NCI-H82 treated with DMSO at 0.1 percent for 48 hours (cell line): ENCODE measurements around the gene KDM4B.

Source experiments
- DNase-seq: peaks from one replicate; lab custom pipeline; 2025; ENCODE audit not compliant: unreplicated experiment; lab: John Stamatoyannopoulos, UW

KDM4B gene

DNA sequence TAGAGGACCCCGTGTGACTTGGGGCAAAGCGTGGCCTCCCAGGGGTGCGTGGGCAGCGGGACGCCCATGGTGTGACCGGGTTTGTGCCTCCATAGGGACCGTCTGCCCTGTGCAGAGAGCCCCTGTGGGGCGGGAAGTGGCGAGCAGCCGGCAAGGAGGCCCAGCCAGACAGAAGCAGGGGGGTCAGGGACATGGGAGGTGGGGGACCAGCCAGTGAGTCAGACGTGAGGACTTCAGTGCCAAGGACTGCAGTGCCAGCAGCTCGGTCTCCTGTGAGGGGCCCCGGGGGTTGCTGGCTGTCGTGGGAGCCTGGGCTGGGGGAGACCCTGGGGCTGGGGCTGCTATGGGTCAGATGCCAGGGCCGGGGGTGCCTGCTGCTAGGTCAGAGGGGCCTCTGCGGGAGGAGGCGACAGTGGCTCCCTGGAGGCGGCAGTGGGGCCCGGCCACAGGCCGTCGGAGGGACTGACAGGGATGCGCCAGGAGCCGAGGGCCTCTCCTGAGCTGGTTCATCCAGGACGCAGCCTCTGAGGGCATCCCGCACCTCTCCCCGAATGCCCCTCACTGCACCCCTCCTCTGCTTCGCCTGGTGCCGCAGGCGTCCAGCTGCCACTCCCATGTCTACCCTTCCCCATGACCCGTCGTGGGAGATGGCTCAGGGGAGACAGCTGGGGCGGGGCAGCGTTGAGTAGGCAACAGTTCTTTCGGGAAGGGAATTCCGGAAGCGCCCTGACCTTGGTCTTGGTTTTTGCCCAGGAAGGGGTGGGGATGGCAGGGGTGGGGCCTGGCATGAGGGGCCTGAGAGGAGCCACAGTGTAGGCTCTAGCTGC, 80.0 kb downstream of the KDM4B start:
- DNase-seq = no peak

DNA sequence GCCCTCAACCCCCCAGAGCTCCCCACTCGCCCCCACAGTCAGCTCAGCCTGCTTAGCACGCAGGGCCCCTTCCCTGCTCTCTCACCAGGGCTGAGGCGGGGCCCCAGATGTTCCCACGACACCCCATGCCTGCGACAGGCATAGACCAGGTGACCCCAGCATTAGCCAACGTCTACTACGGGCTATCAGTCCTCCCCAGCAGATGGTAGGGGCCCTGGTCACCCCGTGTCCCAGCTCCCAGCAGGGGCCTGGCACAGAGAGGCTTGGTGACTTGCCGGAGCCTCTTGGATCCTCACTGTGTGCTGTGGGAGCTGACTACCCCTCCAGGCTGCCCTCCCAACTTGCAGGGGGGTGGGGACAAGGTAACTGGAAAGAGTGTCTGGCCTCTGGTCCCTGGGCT, 80.6 kb downstream of the KDM4B start:
- no peak for DNase-seq

DNA sequence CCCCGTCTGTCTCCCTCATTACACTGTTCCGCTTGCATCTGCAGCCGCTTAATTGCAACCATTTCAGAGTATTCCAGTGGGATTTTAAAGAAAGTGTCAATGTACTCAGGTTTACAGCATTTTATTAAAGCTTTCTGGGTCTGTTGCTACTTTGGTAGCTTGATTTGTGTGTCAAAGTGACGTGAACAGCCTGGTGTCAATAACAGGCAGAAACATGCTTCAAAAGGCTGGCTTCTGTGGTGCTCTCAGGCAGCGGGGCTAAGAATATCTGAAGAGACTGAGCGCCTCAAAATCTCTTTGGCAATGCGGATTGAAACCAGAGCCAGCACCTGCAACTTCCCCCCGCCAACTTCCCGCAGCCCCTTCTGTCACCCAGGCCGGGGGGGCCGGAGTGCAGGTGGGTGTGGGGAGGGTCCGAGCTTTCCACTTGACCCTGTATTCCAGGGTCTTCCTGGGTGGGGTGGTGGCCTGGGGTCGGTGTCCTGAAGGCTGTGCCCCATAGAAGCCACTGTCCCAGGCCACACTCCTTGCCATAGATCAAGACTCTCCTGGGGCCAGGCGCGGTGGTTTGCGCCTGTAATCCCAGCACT, 81.2 kb downstream of the KDM4B start:
- DNase-seq = no peak

DNA sequence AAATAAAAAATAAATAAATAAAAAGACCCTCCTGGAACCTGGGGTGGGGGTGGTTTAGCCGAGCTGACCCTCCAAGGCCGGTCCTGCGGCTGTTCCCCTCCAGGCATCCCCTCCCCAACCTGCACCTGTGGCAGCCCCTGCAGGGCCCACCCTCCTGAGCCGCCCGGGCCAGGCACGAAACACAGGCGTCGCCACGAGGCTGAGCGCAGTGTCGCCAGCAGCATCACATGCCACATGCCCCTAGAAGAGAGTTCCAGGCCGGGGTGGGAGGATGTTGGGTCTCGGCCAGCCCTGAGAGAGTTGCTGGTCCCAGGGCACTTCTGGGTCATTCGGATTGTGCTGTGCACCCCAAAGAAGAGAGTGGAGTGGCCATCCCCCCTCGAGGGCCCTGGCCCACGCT, 82.0 kb downstream of the KDM4B start:
- DNase-seq = no peak

DNA sequence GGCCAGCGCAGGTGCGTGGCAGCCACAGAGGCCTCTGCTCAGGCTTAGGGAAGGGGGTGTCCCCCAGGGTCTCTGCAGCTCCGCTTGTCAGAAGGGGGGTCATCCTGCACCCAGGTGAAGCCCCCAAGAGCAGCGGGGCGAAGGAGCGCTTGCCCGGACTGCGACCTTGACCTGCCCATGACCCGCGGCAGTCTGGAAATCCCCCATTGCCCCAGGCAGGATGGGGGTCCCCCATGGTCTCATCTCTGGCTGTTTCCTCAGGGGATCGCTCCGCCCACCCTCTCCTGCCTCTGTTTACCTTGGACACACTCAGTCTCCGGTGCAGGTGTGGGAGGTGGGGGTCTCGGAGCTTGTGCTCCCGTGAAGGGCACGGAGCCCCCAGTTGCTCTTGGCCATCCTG, 82.7 kb downstream of the KDM4B start:
- DNase-seq = no peak

DNA sequence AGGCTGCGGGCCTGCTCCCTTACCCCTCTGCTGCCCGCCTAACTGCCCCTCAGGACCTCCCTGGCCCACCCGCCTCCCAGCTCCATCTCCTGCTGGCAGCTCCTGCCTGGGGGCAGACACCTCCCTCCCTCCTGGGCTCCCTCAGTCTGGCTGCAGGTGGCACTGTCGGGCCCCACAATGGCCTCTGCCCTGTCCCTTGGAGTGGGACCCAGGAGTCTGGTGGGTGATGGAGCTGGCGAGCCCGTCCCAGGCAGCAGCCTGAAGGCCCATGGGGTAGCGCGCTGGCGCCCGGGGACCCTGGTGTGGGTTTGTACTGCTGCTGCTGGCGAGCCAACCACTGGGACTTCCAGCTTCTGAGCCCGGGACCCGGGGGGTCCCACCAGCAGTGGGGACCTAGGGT, 83.6 kb downstream of the KDM4B start:
- no peak for DNase-seq

DNA sequence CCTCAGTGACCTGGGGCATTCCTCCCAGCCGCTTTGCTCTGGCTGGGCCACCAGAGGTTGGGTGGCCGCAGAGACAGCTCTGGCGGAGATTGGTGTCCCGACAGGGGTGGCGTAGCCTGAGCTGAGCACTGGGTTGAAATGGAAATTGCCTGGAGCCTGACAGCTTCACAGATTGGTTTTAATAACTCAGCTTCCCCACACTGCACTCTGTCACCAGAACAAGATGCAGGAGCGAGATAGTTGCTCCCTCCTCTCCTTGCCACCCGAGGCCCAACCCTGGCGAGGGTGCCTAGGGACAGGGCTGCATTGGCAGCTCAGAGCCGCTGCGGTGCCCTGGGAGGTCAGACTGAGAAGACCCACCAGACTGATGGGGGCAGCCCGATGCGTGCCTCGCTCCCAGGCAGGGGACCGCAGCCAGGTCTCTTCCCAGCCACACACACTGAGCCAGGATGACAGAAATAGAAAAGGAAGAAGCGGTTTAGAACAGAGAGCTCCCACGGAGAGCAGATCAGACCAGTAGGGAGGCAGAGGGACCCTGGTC, 84.1 kb downstream of the KDM4B start:
- no peak for DNase-seq

DNA sequence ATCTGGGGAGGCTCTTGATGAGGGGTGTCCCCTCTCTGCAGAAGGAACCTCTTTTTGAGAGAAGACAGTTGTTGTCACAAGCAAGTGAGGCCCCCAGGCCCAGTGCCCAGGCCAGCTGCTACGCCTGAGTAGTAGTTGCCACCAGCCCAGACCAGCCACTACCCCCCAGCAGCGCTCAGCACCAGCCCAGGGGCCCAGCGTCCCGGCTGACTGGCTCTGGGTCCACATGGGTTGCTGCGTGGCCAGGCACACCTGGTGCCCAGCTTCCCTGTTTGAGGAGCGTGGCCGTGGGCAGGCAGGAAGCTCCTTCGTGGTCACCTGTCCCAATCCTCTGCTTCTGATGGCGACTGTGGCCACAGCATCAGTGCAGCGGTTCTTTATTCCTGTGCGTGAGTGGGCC, 84.7 kb downstream of the KDM4B start:
- no peak for DNase-seq

DNA sequence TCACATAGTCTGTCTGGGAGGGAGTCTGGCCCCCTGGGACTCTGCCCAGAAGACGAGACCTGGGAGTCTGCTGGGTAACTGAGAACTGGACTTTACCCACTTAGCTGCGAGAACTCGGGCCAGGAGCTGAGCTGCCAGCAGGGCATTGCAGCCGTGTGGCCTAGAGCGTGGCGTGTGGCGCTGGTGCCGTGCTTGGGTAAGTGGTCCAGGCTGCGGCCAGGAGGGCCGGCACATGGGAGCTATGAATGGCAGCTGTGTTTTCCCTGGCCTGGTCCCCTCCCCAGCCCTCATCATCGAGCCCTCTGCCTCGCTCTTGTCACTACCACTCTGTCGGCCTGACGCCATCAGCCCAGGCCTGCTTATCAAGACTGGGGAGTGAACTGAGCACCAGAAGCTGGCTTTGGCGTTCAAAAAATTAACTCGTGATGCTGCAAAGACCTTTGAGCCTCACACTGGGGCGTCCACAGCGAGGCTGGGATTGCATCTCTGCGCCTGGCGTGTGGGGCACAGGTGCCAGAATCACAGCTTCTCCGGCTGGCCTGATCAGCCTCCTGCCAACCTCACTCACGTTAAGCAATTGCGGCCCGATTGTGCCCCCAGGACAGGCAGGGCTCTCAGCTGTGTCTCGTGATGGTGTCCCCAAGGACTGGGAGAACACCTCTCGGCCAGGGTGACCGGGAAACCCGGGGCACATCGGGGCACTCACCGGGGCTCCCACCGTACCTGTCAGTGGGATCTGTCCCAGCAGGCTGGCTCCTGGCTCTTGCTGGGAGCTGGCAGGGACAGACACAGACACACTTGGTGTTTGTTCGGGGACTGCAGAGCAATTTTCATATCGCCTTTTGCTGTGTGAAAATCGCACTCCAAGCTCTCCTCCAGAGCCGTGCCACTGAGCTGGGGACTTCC, 85.9 kb downstream of the KDM4B start:
- no peak for DNase-seq

DNA sequence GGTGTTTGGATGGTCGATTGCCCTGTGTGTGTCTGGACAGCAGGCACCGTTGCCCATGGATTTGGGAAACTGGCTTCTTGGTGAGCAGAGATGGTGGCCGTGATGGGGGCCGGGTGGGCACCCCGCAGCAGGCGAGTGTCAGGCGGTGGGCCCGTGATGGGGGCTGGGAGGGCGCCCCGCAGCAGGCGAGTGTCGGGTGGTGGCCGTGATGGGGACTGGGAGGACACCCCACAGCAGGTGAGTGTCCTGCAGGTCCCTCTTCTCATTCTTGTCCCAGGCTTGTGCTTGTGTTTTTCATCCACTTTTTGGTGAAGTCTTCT, 86.5 kb downstream of the KDM4B start:
- DNase-seq = no peak

DNA sequence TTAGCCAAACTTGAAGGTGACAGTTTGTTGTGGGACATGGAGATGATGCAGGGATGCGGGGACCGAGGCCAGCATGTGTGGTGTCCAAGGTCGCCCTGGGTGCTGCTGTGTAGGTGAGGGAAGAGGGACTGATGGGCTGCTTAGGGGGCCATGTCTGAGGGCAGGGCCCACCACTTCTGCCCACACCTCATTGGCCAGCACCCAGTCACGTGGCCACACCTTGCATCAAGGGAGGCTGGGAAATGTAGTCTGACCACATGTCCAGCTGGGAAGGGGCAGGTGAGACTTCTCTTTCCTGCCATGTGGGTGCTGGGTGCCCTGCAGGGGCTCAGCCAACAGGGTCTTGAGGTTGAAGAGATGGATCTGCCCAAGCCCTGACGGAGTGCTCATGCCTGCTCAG, 88.9 kb downstream of the KDM4B start:
- no peak for DNase-seq

DNA sequence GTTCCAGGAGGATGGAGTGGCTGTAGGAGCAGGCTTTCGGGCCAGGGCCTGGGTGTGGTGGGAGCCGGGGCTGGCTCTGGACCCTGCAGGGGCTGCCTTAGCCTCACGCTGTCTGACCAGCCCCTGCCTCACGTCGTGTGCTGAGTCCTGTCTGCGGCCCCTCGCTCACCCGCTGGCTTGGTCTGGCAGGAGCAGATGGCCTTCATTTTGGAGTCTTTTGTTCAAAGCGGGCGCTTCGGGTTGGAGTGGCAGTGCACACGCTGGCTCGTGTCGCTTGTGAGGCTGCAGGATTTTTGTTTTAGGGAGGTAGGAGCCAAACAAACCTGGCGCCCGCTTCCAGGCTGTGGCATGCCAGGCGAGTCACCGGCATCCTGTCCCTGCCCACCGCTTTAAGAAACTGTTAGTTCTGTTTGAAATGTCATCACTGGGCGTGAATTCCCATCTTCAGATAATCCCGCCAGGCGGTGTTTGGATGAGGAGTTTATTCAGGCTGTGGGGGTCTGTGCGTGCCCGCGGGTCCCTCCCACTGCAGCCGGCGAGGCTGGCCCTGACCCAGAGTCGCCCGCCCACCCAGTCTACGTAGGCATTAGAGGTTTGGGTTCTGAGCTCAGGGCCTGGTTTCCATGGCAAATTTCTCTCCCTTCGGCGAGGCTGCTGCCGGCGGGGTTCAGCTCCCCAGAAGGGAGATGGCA, 89.8 kb downstream of the KDM4B start:
- no peak for DNase-seq

DNA sequence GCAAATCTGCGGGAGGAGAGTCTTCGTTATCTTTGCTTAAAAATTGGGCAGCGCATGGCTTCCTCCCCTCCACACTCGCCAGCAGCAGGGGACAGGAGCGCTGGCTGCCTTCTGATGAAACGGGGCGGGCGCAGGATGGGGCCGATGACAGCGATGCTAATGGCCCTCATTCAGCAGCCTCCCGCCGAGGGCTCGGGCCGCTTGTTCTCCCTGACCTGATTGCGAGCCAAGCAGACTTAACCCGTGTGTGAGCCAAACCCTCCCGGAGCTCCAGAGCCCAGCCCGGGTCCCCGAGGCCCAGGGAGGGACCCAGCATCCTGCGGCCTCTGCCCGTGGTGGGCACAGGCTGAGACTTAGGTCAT, 90.3 kb downstream of the KDM4B start:
- DNase-seq = no peak

DNA sequence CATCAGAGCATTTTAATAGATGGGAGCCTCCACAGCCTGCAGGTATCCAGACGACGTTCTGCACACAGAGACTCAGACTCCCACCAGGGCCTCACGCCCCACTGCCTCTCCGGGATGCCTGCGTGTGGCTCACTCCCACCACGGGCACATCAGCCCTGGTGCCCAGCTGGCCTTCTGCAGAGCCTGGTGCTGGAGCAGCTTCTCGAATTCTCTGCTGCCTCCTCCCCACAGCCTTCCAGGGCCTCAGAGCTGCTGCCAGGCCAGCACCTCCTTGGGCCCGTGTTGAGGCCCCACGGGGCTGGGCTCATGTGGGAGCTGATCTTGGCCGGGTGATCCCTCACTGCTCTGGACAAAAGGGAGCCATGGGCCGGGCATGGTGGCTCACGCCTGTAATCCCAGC, 90.9 kb downstream of the KDM4B start:
- DNase-seq = no peak

DNA sequence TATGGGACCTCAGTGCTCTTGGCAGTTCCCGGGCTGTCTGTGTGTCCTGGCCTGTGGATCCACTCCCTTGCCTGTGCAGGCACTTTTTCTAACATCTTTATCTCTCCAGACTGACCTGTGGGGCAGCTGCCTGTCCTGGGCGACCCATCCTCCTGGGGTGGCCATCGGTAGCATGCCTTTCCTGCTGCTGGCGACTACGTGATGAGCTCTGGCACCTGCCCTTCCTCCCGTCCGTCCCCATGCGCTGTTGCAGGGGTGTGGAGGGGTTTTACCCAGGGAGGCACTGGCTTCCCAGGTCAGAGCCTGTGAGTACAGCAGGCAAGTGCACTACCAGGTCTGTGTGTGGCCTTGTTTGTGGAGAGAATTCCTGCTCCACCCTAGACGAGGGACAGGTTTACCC, 93.3 kb downstream of the KDM4B start:
- DNase-seq = no peak

DNA sequence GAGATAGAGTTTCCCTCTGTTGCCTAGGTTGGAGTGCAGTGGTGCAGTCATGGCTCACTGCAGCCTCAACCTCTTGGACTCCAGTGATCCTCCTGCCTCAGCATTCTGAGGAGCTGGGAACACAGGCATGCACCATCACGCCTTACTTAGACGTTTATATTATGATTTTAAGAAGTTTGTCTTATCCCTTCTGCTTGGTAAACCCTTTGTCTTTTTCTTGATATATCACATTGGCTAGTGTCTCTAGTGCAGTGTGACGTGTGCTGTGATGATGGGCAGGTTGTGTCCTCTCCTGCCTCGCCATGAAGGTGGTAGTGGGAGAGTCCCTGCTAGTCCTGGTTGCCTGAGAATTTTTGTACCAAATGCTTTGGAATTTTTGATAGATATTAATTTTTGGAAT, 93.9 kb downstream of the KDM4B start:
- DNase-seq = no peak

DNA sequence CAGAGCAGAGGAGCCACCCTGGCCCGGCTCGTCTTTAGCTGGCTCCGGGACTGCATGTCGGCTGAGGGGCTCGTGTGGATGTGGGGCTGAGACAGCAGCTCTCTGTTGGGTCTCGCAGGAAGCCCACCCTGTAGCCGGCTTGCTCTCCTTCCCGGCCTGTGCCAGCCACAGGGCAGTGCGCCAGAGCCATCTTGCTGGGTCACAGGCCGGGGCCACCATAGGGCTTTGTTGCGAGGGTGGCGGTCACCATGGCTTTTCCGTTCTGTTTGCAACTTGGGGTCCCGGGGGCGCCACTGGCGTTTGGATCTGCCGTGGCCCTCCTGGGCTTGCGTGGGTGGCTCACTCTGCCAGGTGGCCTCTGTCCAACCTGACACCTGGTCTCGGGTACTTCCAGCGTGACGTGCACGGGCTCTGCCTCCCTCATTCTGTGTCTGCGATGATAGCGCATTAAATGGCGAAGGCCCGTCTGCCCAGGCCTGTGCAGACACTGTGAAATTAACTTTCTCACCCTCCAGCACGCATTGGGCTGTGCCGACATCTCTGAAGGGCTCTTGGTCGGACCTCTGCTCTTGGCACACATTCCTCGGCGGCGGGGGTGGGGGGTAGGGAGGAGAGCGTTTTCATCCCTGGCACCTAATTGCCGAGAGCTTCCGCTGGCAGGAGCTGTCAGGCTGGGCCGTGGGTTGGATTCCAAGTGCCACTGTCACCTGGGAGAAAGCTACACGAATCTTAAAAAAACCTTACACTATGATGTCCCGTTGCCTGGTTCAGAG, 95.1 kb downstream of the KDM4B start:
- no peak for DNase-seq

DNA sequence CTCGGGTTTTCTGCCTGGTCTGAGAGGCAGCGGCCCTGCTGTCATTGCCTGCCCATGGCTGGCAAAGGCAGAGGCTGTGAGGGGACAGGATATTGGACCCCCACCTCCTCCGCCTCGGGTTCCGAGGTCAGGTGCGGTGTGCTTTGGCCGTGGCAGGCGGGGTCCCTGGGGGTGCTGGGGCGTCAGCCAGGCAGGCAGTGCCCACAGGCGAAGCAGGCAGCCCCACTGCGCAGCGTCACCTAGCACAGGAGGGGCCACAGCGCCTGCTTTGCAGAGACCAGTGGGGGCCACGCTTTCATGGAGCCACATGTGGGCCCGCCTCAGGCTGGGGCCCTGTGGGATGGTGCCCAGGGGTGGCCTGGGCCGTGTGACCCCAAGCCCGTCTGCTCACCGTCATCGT, 96.0 kb downstream of the KDM4B start:
- DNase-seq = no peak

DNA sequence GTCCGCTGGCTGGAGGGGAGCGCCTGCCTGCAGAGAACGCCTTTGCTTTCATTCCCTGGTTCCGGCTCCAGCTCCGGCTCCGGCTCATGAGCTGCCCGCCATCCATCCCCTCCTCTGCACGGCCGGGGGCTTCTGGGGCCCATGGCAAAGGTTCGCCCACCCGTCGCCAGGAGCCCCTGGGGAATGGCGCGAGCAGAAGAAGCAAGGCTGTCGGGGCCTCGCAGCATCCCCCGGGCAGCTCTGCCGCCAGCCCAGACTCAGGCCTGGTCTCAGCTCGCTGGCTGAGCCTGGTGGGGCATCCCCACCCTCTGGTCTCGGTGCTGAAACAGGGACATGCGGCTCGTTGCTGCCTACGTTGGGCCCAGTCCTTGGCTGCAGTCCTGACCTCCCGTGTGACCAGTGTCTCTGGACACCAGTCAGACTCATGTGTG, 96.8 kb downstream of the KDM4B start:
- DNase-seq = no peak

DNA sequence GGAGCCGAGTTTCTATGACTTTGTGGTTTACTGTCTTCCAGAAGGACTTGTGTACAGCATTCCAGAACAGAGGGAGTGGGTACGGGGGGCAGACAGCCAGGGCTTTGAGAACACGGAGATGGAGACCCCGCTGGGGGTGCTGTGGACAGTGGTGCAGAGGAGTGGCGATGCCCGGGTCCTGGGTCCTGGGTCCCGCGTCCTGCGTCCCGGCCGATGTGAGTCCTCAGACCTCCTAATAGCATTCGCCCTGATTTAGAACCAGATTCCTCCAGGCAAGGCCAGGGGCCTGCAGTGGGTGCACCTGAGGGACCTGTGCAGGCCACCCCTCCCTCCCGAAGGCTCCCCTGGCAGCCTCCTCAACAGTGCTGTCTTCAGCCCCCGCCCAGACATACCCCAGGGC, 97.9 kb downstream of the KDM4B start:
- DNase-seq = no peak

DNA sequence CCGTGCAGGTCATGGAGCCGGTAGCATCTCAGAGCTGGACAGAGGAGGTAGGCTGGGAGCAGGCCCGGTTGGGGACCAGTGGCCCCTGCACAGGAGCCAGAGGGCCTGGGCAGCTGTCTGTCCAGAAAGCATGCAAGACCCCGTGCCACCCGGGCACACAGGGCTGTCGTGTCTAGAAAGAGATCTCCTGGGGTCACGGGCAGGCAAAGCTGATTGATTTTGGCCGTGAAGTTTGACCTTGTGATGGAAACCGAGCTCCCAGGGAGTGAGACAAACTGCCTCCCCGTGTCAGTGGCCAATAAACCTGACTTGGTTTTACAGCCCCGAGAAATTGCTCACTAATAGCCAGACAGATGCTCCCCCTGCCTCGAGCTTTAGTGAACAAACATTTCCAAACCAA, 98.8 kb downstream of the KDM4B start:
- no peak for DNase-seq
